ENCODE data around the gene IKZF3.
A peak's percentile ranks its signal among the peaks of the same experiment; 100 is the strongest.

IKZF3 gene

DNA sequence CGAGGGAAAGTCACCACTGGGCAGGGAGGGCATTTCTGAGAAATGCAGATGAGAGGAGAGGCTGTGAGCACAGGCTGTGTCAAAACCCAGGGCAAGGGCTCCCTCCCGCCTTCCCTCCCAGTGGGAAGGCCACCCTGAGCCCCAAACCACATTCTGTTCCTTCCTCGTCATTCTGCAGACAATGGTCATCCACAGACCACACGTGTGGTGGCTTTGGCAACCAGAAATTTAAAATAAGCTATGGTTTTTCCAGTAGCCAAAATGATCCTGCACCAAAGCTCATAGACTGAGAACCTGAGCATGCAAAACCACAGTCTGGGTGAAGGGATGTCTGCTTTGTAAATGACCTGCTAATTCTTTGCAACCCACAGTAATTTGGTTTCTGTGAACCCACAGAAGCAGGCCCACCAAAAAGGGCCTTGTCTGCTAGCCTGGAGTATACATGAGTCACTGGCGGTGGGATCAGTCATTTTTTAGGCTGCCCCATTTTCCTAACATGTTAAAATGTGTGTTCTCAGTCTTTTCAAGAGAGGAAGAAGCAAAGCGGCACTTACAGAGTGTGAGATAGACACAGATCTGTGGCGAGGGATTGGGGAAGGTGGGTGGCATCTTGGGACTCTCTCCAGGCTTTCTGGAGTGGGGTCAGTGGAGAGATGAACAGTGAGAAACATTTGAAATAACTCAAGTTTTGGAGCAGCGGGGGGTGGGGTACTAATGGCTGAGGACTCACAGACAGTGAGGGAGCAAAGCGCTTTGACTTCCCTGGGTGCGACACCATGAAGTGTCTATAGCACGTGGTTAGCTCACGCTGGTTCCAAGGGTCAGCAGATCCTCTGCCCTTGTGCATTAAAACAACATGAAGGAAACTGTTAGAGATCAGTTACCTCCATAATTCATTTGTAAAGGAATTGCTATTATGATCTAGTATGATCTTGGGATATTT, 105.9 kb downstream of the IKZF3 start:
- TF ChIP-seq EZH2phosphoT487 (conservative IDR thresholded peaks at IDR 0.05; ENCODE audit: low read length): no peak
- TF ChIP-seq, protein P1, sequence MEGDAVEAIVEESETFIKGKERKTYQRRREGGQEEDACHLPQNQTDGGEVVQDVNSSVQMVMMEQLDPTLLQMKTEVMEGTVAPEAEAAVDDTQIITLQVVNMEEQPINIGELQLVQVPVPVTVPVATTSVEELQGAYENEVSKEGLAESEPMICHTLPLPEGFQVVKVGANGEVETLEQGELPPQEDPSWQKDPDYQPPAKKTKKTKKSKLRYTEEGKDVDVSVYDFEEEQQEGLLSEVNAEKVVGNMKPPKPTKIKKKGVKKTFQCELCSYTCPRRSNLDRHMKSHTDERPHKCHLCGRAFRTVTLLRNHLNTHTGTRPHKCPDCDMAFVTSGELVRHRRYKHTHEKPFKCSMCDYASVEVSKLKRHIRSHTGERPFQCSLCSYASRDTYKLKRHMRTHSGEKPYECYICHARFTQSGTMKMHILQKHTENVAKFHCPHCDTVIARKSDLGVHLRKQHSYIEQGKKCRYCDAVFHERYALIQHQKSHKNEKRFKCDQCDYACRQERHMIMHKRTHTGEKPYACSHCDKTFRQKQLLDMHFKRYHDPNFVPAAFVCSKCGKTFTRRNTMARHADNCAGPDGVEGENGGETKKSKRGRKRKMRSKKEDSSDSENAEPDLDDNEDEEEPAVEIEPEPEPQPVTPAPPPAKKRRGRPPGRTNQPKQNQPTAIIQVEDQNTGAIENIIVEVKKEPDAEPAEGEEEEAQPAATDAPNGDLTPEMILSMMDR (IDR thresholded peaks at IDR 0.05; ENCODE audit: insufficient read depth, low read length, poor library complexity, severe bottlenecking): no peak
- Histone ChIP-seq H3K27ac (ENCODE audit: low read depth, low read length) (peak overlapping the region; percentile 100), H3F3A (ENCODE audit: insufficient read depth) (peaks cover 69% of the 10 kb centered on the region), H3K9ac (ENCODE audit: low read length) (peak overlapping the region; percentile 92), H3K4me2 (ENCODE audit: low read depth, low read length, poor library complexity, severe bottlenecking) (peak overlapping the region; percentile 96), H3K9me3 (ENCODE audit: insufficient read depth, low read length) (no peaks in the 10 kb centered on the region), H3K27me3 (ENCODE audit: low read length) (no peaks in the 10 kb centered on the region), H4K20me1 (ENCODE audit: low read depth, low read length) (no peaks in the 10 kb centered on the region), H3K4me3 (ENCODE audit: insufficient read depth, low read length, poor library complexity, severe bottlenecking) (no peak overlapping the region), H2AFZ (ENCODE audit: low read depth, low read length, severe bottlenecking) (no peak overlapping the region), H3K79me2 (ENCODE audit: insufficient read depth, low read length) (peaks cover 4% of the 10 kb centered on the region), H3K36me3 (ENCODE audit: low read length) (no peaks in the 10 kb centered on the region), H3K9me2 (replicated peaks; ENCODE audit: insufficient read depth, low read length) (no peaks in the 10 kb centered on the region)

DNA sequence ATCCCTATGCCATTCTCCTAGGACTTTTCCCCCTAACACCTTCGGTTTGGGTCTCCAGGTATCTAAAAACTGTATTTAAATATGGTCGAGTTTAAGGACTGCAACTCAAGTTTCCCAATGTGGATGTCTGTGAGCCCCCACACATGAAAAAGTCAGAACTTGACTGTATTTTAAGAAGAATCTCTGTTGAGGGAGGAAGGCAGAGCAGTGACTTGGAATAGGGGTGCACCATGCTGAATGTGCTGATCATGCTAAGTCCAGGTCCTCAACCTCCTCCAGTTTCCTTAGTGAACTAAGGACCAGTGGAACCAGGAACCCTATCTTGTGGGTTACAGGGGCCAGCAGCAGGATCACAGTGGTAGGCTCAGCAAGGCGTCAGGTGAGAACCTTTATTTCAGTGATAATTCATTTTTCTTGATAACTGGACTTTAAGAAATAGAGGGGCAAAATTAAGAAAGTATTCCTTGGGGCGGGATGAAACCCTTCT, 106.9 kb downstream of the IKZF3 start:
- peak overlapping the region; percentile 92 for H3K9ac ChIP-seq (ENCODE audit: low read length)

DNA sequence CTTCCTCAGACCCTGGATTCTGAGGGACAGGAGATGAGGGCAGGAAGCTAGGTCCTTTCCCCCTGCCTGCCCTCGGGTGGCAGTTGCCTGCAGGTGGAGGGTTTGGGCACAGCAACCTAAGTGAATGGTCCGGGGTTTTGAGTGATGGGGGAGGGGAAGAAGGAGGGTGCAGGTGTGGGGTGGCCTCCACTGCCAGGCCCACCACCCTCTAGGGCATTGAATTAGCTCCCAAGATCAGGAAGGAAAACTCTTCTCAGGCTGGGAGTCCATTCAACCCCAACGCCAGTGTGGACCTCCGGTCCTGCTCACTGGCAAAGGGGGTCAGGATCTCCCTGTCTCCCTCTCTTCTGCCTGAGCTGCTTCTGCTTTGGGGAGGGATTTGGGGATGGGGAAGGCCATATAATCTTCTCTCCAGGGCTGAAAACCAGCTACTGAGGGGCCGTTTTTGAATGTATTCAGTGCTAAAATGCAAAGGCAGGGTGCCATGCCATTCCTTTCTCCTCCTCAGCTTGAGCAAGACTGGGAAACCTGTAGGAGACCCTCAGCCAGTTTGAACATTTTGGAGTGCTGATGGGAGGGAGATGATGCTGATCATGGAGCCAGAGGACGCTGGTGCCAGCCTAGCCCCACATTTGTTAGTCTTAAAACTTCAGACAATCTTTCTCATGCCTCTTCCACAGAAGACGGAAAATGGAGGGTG, 107.6 kb downstream of the IKZF3 start:
- Histone ChIP-seq H3K36me3 (ENCODE audit: low read length) (no peaks in the 10 kb centered on the region), H3K9me2 (replicated peaks; ENCODE audit: insufficient read depth, low read length) (no peaks in the 10 kb centered on the region), H3K27me3 (ENCODE audit: low read length) (no peaks in the 10 kb centered on the region), H3K9ac (ENCODE audit: low read length) (peak overlapping the region; percentile 92), H2AFZ (ENCODE audit: low read depth, low read length, severe bottlenecking) (no peak overlapping the region), H3K9me3 (ENCODE audit: insufficient read depth, low read length) (no peaks in the 10 kb centered on the region), H3K79me2 (ENCODE audit: insufficient read depth, low read length) (no peaks in the 10 kb centered on the region; the same call in none of the 2 replicates), H4K20me1 (ENCODE audit: low read depth, low read length) (no peaks in the 10 kb centered on the region), H3K4me2 (ENCODE audit: low read depth, low read length, poor library complexity, severe bottlenecking) (peak overlapping the region; percentile 96), H3K4me3 (ENCODE audit: insufficient read depth, low read length, poor library complexity, severe bottlenecking) (no peak overlapping the region), H3K27ac (ENCODE audit: low read depth, low read length) (peak overlapping the region; percentile 100), H3F3A (ENCODE audit: insufficient read depth) (peaks cover 63% of the 10 kb centered on the region)
- no peak for TF ChIP-seq EZH2phosphoT487 (conservative IDR thresholded peaks at IDR 0.05; ENCODE audit: low read length)
- TF ChIP-seq, protein P1 (IDR thresholded peaks at IDR 0.05; ENCODE audit: insufficient read depth, low read length, poor library complexity, severe bottlenecking): no peak

More for the DNA sequence above, 106.9 kb downstream of the IKZF3 start:
- Histone ChIP-seq H3K9me2 (replicated peaks; ENCODE audit: insufficient read depth, low read length) (no peaks in the 10 kb centered on the region), H3K9me3 (ENCODE audit: insufficient read depth, low read length) (no peaks in the 10 kb centered on the region), H3K4me3 (ENCODE audit: insufficient read depth, low read length, poor library complexity, severe bottlenecking) (no peak overlapping the region), H3K4me2 (ENCODE audit: low read depth, low read length, poor library complexity, severe bottlenecking) (peak overlapping the region; percentile 96), H4K20me1 (ENCODE audit: low read depth, low read length) (no peaks in the 10 kb centered on the region), H3F3A (ENCODE audit: insufficient read depth) (peaks cover 66% of the 10 kb centered on the region), H3K36me3 (ENCODE audit: low read length) (no peaks in the 10 kb centered on the region), H3K79me2 (ENCODE audit: insufficient read depth, low read length) (peaks cover 4% of the 10 kb centered on the region), H3K27me3 (ENCODE audit: low read length) (no peaks in the 10 kb centered on the region), H3K27ac (ENCODE audit: low read depth, low read length) (peak overlapping the region; percentile 100), H2AFZ (ENCODE audit: low read depth, low read length, severe bottlenecking) (no peak overlapping the region)
- TF ChIP-seq EZH2phosphoT487 (conservative IDR thresholded peaks at IDR 0.05; ENCODE audit: low read length): no peak
- TF ChIP-seq, protein P1 (IDR thresholded peaks at IDR 0.05; ENCODE audit: insufficient read depth, low read length, poor library complexity, severe bottlenecking): no peak

Data from SU-DHL-6 (cell line).